ENCODE results near the gene CALR3.
"Not testable (repeated sequence)": the region's sequence is repeated elsewhere in the genome, so short reads cannot be mapped to it uniquely, and the experiment has no call there.

CALR3 gene

DNA sequence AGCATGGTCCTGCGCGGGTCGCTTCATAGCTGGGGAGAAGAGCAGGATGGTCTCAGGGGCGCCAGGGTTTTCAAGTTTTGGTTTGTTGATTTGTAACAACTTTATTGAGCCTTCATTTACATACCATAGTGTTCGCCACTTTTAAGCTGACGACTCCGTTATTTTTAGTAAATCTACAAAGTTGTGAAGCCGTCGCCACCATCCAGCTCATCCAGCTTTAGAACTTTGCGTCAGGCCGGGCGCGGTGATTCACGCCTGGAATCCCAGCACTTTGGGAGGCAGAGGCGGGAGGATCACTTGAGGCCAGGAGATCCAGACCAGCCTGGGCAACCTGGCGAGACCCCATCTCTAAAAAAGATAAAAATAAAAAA is 631 bp upstream of the CALR3 start:
- no peak for DNase-seq (ENCODE audit: low spot score in 2 of 2)
- H3K36me3 ChIP-seq (replicated peaks) = no peaks in the 10 kb centered on the region
- peak overlapping the region; percentile 70 for H3K4me3 ChIP-seq
- in situ Hi-C loops (cut with MboI; ENCODE audit: low sequenced_read_pairs) = no loop called here
- H3K9me3 ChIP-seq = no peaks in the 10 kb centered on the region
- H3K27me3 ChIP-seq (ENCODE audit: low read depth) = no peaks in the 10 kb centered on the region
- H3K4me1 ChIP-seq = peaks cover 4% of the 10 kb centered on the region; the same call in 1 of the 2 replicates

GRCh38 chr19:16486476-16486875 is 9.5 kb downstream of the CALR3 start:
- H3K4me1 ChIP-seq; H3K4me3 ChIP-seq; H3K9me3 ChIP-seq; H3K36me3 ChIP-seq (replicated peaks); H3K27me3 ChIP-seq (ENCODE audit: low read depth); in situ Hi-C loops (cut with MboI; ENCODE audit: low sequenced_read_pairs): not testable (repeated sequence)
- DNase-seq (ENCODE audit: low spot score in 2 of 2) = peak; percentile 30 to 41

- DNase-seq (ENCODE audit: low spot score in 2 of 2) = no peak
- no peak overlapping the region for H3K4me3 ChIP-seq
- peaks cover 4% of the 10 kb centered on the region; the same call in 1 of the 2 replicates for H3K4me1 ChIP-seq
- no peaks in the 10 kb centered on the region for H3K27me3 ChIP-seq (ENCODE audit: low read depth)
- no peaks in the 10 kb centered on the region for H3K9me3 ChIP-seq
- in situ Hi-C loops (cut with MboI; ENCODE audit: low sequenced_read_pairs) = no loop called here
- no peaks in the 10 kb centered on the region for H3K36me3 ChIP-seq (replicated peaks)
These were observed 13.2 kb downstream of the CALR3 start for GRCh38 chr19:16482745-16483144.

GRCh38 chr19:16477311-16477710 is 18.7 kb downstream of the CALR3 start:
- no peak overlapping the region for H3K4me3 ChIP-seq
- DNase-seq (ENCODE audit: low spot score in 2 of 2) = no peak
- H3K36me3 ChIP-seq (replicated peaks) = no peaks in the 10 kb centered on the region
- H3K27me3 ChIP-seq (ENCODE audit: low read depth) = no peaks in the 10 kb centered on the region
- H3K9me3 ChIP-seq = peaks cover 8% of the 10 kb centered on the region
- in situ Hi-C loops (cut with MboI; ENCODE audit: low sequenced_read_pairs) = no loop called here
- H3K4me1 ChIP-seq = peaks cover 2% of the 10 kb centered on the region; the same call in 1 of the 2 replicates

DNA sequence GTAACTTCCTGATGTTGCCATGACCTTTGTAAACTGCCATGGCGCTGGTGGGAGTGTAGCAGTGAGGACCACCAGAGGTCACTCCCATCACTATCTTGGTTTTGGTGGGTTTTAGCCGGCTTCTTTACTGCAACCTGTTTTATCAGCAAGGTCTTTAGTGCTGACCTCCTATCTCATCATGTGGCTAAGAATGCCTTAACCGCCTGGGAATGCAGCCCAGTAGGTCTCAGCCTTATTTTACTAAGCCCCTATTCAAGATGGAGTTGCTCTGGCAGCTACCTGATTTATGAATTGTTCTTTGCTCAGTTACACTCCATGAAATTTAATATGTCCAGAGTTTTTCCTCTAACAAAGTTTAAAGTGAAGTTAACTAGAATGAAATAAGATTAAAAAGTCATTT is 19.6 kb downstream of the CALR3 start:
- DNase-seq (ENCODE audit: low spot score in 2 of 2) = no peak
- Histone ChIP-seq H3K27me3 (ENCODE audit: low read depth) (no peaks in the 10 kb centered on the region), H3K4me1 (peaks cover 3% of the 10 kb centered on the region; the same call in 1 of the 2 replicates), H3K9me3 (peaks cover 8% of the 10 kb centered on the region), H3K4me3 (no peak overlapping the region), H3K36me3 (replicated peaks) (no peaks in the 10 kb centered on the region)
- in situ Hi-C loops (cut with MboI; ENCODE audit: low sequenced_read_pairs) = no loop called here

GRCh38 chr19:16473875-16474392 is 22.0 kb downstream of the CALR3 start:
- no peaks in the 10 kb centered on the region for H3K27me3 ChIP-seq (ENCODE audit: low read depth)
- peaks cover 3% of the 10 kb centered on the region; the same call in 1 of the 2 replicates for H3K36me3 ChIP-seq (replicated peaks)
- H3K4me1 ChIP-seq = peaks cover 12% of the 10 kb centered on the region
- DNase-seq (ENCODE audit: low spot score in 2 of 2) = no peak
- in situ Hi-C loops (cut with MboI; ENCODE audit: low sequenced_read_pairs) = no loop called here
- peaks cover 8% of the 10 kb centered on the region for H3K9me3 ChIP-seq
- H3K4me3 ChIP-seq = no peak overlapping the region

DNA sequence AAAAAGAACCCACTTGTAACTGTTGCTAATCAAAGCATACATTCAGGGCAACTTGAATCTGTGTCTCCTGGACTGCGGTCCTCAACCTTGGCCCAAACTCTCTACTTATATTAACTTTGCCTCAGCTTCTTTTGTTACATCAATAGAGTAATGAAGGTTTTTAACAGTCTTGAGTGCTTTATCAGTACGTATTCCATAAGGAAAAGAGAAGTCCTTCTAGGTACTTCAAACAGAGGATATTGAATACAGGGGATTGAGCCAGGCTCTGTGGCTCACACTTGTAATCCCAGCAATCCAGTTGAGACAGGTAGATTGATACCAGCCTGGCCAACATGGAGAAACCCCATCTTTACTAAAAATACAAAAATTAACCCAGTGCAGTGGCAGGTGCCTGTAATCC is 23.0 kb downstream of the CALR3 start:
- Histone ChIP-seq H3K4me3 (no peak overlapping the region), H3K36me3 (replicated peaks) (peaks cover 3% of the 10 kb centered on the region; the same call in 1 of the 2 replicates), H3K4me1 (peaks cover 12% of the 10 kb centered on the region), H3K9me3 (peaks cover 8% of the 10 kb centered on the region), H3K27me3 (ENCODE audit: low read depth) (no peaks in the 10 kb centered on the region)
- no peak for DNase-seq (ENCODE audit: low spot score in 2 of 2)
- in situ Hi-C loops (cut with MboI; ENCODE audit: low sequenced_read_pairs) = no loop called here

- in situ Hi-C loops (cut with MboI; ENCODE audit: low sequenced_read_pairs); H3K9me3 ChIP-seq; H3K36me3 ChIP-seq (replicated peaks); DNase-seq (ENCODE audit: low spot score in 2 of 2); H3K27me3 ChIP-seq (ENCODE audit: low read depth): not testable (repeated sequence)
- peak overlapping the region; percentile 50 for H3K4me3 ChIP-seq
- peaks cover 12% of the 10 kb centered on the region for H3K4me1 ChIP-seq
These were observed 23.4 kb downstream of the CALR3 start for GRCh38 chr19:16472559-16472899.

DNA sequence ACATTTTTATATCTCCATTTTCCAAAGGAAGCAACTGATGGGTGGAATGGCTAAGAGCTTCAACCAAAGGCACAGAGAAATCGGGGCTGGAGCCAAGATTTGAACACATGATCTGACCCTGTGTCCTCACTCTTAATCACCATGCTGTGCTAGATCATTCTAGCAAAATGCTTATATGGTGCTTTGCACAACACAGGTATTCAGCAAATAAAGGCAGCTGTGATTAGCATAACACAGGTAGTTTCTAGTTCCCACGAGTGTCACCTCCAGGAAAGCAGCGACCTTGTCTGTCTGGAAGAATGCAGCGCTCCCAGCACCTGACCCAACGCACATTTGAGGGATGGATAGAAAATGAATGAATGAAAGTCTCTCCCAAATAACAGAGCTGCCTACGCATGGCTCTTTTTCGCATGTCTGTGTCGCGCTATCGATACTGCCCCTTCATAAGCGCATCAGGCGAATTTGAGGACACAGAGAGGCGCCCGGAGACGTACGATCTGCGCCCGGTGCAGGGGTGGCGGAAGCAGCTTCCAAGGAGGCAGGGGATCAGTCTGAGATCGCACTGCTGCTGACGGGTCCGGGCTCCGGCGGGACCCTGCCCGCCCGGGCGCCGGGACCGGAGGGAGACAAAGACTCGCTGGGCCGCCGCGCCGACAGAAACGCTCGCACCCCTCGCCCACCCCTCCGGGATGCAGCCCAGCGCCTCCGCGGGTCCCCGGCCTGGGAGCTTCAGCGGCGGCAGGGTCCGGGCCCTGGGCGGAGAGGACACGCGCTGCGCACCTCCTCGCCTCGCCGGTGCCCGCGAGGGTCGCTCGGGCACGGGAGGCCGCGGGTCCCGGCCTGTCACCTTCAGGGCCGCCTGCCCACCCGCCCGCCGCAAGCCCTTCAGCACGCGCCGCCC is 24.8 kb downstream of the CALR3 start:
- in situ Hi-C loops (cut with MboI; ENCODE audit: low sequenced_read_pairs) = no loop called here
- peak in 1 of 2 experiments; percentile 38 for DNase-seq (ENCODE audit: low spot score in 2 of 2)
- H3K36me3 ChIP-seq (replicated peaks) = peaks cover 3% of the 10 kb centered on the region; the same call in 1 of the 2 replicates

DNA sequence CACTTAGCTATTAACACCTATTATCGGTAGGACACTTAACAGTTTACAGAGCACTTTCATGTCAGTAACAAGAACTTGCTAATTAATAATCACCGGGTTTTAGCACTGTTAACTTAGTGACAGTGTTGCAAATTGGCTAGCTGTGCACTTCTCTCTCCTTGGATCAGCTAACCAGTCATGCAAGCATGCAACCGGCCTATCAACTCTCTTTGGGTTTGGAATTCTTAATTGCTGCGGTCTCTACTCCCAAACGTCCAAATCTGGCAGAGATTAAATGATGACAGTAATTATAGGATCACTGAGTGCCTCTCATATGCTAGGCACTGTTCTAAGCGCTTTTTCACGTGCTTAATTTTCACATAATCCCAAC is 25.4 kb downstream of the CALR3 start:
- in situ Hi-C loops (cut with MboI; ENCODE audit: low sequenced_read_pairs) = no loop called here
- peaks cover 8% of the 10 kb centered on the region for H3K9me3 ChIP-seq

More for the DNA sequence above, 24.8 kb downstream of the CALR3 start:
- peaks cover 12% of the 10 kb centered on the region for H3K4me1 ChIP-seq
- H3K27me3 ChIP-seq (ENCODE audit: low read depth) = no peaks in the 10 kb centered on the region
- peak overlapping the region; percentile 71 for H3K4me3 ChIP-seq
- peaks cover 8% of the 10 kb centered on the region for H3K9me3 ChIP-seq

DNA sequence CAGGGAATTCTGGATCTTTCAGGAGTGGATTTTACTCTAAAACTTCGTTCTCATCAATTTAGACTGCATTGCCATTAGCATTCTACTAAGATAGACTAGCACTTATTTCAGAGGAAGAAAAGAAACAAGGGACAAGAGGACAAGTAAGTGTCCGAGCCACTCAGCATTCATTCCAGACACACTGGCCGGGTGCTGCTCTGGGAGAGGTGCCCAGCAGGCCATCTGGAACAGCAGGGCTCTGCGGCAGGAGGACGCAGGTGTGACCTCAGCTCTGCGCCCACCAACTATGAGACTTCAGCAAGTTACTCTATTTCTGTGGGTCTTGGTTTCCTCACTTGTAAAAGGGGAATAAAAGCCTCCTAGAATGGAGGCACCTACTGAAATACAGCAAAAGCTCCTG is 28.4 kb downstream of the CALR3 start:
- Histone ChIP-seq H3K36me3 (replicated peaks) (peaks cover 8% of the 10 kb centered on the region; the same call in 1 of the 2 replicates), H3K4me1 (peaks cover 12% of the 10 kb centered on the region), H3K4me3 (no peak overlapping the region), H3K9me3 (no peaks in the 10 kb centered on the region), H3K27me3 (ENCODE audit: low read depth) (no peaks in the 10 kb centered on the region)
- in situ Hi-C loops (cut with MboI; ENCODE audit: low sequenced_read_pairs) = no loop called here
- DNase-seq (ENCODE audit: low spot score in 2 of 2) = no peak

More for the DNA sequence above, 25.4 kb downstream of the CALR3 start:
- Histone ChIP-seq H3K27me3 (ENCODE audit: low read depth) (no peaks in the 10 kb centered on the region), H3K4me1 (peaks cover 12% of the 10 kb centered on the region), H3K4me3 (peak overlapping the region; percentile 71), H3K36me3 (replicated peaks) (peaks cover 4% of the 10 kb centered on the region; the same call in 1 of the 2 replicates)
- DNase-seq (ENCODE audit: low spot score in 2 of 2) = peak in 1 of 2 experiments; percentile 21

DNA sequence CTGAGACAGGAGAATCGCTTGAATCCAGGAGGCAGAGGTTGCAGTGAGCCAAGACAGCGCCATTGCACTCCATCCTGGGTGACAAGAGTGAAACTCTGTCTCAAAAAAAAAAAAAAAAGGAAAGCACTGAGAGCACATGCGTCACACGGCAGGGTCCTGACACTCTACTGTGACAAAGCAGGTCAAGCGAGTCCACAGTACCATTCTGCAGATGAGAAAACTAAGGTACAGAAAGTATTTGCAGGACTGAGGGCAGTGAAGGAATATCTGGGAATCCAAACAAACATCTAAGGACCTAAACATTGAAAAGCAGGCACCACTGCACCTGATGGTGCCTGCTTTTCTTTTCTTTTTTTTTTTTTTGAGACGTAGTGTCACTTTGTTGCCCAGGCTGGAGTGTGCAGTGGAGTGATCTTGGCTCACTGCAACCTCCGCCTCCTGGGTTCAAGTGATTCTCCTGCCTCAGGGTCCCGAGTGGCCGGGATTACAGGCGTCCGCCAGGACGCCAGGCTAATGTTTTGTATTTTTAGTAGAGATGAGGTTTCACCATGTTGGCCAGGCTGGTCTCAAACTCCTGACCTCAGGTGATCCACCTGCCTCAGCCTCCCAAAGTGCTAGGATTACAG is 29.1 kb downstream of the CALR3 start:
- H3K36me3 ChIP-seq (replicated peaks); H3K4me3 ChIP-seq; in situ Hi-C loops (cut with MboI; ENCODE audit: low sequenced_read_pairs); H3K9me3 ChIP-seq; DNase-seq (ENCODE audit: low spot score in 2 of 2); H3K4me1 ChIP-seq; H3K27me3 ChIP-seq (ENCODE audit: low read depth): not testable (repeated sequence)

DNA sequence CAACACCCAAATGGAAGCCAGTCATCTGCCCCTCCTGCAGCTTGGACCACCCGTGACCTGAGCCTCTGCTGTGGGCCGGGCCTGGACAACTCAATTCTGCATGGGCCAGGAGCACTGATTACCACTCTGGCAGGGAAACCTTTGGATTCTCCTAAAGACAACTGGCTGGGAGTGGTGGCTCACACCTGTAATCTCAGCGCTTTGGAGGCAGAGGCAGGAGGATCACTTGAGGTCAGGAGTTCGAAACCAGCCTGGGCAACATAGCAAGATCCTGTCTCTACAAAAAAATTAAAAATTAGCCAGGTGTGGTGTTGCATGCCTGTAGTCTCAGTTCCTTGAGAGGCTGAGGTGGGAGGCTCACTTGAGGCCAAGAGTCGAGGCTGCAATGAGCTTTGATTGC is 30.7 kb downstream of the CALR3 start:
- Histone ChIP-seq H3K36me3 (replicated peaks) (peaks cover 8% of the 10 kb centered on the region; the same call in 1 of the 2 replicates), H3K27me3 (ENCODE audit: low read depth) (no peaks in the 10 kb centered on the region), H3K4me3 (no peak overlapping the region), H3K4me1 (peaks cover 4% of the 10 kb centered on the region; the same call in 1 of the 2 replicates), H3K9me3 (no peaks in the 10 kb centered on the region)
- in situ Hi-C loops (cut with MboI; ENCODE audit: low sequenced_read_pairs) = no loop called here
- no peak for DNase-seq (ENCODE audit: low spot score in 2 of 2)

GRCh38 chr19:16463991-16464575 is 31.9 kb downstream of the CALR3 start:
- H3K36me3 ChIP-seq (replicated peaks) = peaks cover 5% of the 10 kb centered on the region; the same call in 1 of the 2 replicates
- no peaks in the 10 kb centered on the region for H3K27me3 ChIP-seq (ENCODE audit: low read depth)
- no peaks in the 10 kb centered on the region for H3K9me3 ChIP-seq
- no peak overlapping the region for H3K4me3 ChIP-seq
- in situ Hi-C loops (cut with MboI; ENCODE audit: low sequenced_read_pairs) = no loop called here
- no peaks in the 10 kb centered on the region for H3K4me1 ChIP-seq
- no peak for DNase-seq (ENCODE audit: low spot score in 2 of 2)

All from HAP-1 (cell line).